ENCODE data around the gene SLC35D2.

The SLC35D2 gene

DNA sequence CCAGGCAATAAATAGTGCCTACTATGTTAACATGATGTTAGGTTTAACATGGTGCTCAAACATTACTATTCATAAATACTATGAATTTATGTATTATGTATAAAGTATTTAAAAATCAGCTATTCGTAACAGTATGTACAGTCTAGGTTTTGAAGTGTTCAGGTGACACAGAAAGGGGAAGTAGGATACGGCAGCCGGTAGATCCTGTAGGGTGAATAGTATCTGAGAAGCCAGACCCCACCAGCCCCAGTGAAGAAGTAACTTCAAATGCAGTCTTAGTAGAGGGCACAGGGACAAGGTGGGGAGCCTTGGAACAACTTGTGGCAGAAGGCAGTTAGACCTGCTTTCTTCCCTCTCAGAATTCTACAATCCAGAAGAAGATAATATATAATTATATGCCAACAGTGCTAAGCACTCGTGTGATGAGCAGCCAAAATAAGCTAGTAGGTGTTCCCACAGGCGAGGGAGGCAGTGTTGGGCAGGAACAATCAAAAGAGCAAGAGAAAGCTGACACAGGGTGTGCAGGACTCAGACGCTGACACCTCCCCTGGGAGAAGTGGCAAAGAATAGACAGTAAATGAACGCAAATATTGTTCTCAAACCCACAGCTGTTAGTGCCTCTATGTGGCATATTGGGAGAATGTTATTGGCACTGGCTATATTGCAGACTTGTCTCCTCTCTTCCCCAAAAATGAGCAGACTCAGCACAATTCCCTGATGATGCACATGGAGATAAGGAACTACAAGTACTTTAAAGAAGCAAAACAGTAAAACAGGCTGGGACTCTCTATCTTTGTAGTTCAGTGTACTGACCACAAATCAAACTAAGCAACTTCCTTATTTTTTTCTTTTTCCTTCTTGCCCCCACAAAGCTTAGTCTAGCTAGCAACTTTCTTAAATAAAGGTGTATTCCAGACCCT, 30.1 kb upstream of the SLC35D2 start:
- DNase-seq (ENCODE audit: insufficient read length, low spot score), result no peak
- no peak for FAIRE-seq
- TF ChIP-seq, protein P1, sequence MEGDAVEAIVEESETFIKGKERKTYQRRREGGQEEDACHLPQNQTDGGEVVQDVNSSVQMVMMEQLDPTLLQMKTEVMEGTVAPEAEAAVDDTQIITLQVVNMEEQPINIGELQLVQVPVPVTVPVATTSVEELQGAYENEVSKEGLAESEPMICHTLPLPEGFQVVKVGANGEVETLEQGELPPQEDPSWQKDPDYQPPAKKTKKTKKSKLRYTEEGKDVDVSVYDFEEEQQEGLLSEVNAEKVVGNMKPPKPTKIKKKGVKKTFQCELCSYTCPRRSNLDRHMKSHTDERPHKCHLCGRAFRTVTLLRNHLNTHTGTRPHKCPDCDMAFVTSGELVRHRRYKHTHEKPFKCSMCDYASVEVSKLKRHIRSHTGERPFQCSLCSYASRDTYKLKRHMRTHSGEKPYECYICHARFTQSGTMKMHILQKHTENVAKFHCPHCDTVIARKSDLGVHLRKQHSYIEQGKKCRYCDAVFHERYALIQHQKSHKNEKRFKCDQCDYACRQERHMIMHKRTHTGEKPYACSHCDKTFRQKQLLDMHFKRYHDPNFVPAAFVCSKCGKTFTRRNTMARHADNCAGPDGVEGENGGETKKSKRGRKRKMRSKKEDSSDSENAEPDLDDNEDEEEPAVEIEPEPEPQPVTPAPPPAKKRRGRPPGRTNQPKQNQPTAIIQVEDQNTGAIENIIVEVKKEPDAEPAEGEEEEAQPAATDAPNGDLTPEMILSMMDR (IDR thresholded peaks at IDR 0.05; ENCODE audit: insufficient read depth, missing control alignments), result no peak

DNA sequence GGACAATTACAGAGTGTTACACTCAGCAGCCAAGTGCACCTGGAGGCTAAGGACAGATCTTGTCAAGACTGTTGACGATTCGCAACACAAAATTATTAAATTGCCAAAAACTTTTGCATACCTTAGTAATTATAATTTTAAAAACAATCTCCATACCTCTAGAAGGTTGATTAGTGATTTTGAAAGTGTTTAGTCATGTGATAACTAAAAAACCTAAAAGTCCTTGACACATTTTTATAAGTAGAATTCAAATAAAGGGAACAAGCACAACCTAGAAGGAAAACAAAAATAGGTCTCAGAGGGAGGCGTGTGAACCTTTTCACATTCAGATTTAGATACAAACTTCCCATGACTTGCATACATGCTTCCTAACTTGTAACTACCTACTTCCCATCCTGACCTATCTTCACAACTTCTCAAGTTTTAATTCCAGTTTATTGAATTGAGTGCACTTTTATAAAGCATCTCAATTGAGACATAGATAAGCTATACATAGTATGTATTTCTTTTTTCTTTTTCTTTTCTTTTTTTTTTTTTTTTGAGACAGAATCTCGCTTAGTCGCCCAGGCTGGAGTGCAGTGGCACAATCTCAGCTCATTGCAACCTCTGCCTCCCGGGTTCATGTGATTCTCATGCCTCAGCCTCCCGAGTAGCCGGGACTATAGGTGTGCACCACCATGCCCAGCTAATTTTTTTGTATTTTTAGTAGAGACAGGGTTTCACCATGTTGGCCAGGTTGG, 28.8 kb upstream of the SLC35D2 start:
- no peak for FAIRE-seq
- DNase-seq (ENCODE audit: insufficient read length, low spot score), result no peak
- TF ChIP-seq, protein P1 (IDR thresholded peaks at IDR 0.05; ENCODE audit: insufficient read depth, missing control alignments), result no peak

DNA sequence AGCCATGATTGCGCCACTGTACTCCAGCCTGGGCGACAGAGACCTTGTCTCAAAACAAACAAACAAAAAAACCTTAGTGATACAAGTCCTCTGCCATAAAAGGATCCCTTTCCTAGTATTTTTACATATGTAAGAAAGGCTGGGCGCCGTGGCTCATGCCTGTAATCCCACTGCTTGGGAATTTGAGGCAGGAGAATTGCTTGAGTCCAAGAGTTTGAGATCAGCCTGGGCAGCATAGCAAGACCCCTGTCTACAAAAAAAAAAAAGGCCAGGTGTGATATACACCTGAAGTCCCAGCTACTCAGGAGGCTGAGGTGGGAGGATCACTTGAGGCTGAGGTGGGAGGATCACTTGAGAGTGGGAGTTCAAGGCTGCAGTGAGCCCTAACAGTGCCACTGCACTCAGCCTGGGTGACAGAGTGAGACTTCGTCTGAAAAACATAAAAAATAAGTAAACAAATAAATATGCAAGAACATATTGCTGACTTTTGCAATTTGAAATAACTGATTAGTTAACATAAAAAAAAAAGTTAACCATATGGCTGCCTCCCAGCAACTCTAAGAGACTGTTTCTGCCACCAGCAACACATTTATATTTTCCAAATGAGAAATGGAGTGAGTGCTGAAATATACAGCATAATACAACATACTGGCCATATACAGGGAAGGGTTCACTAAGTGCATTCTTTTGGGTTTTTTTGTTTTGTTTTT, 27.8 kb upstream of the SLC35D2 start:
- DNase-seq (ENCODE audit: insufficient read length, low spot score), result no peak
- FAIRE-seq, result no peak
- TF ChIP-seq, protein P1 (IDR thresholded peaks at IDR 0.05; ENCODE audit: insufficient read depth, missing control alignments), result no peak

DNA sequence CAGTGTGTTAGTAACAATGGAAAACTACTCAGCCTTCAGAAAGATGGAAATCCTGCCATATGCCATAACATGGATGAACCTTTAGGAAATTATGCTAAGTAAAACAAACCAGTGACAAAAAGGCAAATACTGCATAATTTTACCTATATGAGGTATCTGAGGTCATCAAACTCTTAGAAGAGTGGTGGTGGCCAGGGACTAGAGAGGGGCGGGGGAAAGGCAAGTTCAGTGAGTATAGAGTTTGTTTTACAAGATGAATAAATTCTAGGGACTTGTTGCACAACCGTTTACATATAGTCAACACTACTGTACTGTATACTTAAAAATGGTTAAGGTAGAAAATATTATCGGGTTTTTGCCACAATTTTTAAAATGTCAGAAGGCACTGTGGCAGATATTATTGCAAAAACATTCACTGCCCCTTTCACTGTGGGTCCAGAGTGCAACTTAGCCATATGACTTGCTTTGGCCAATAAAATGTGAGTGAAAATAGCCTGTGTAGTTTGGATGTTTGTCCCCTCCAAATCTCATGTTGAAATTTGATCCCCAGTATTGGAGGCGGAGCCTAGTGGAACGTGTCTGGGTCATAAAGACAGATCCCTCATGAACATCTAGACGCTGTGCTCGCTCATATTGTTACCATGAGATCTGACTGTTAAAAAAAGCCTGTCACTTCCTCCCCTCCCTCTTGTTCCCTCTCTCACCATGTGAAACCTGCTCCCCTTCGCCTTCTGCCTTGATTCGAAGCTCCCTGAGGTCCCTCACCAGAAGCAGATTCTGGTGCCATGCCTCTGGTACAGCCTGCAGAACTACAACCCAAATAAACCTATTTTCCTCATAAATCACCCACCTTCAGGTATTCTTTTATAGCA, 25.1 kb upstream of the SLC35D2 start:
- TF ChIP-seq, protein P1 (IDR thresholded peaks at IDR 0.05; ENCODE audit: insufficient read depth, missing control alignments), result no peak
- DNase-seq (ENCODE audit: insufficient read length, low spot score) (no peak), FAIRE-seq (no peak)

DNA sequence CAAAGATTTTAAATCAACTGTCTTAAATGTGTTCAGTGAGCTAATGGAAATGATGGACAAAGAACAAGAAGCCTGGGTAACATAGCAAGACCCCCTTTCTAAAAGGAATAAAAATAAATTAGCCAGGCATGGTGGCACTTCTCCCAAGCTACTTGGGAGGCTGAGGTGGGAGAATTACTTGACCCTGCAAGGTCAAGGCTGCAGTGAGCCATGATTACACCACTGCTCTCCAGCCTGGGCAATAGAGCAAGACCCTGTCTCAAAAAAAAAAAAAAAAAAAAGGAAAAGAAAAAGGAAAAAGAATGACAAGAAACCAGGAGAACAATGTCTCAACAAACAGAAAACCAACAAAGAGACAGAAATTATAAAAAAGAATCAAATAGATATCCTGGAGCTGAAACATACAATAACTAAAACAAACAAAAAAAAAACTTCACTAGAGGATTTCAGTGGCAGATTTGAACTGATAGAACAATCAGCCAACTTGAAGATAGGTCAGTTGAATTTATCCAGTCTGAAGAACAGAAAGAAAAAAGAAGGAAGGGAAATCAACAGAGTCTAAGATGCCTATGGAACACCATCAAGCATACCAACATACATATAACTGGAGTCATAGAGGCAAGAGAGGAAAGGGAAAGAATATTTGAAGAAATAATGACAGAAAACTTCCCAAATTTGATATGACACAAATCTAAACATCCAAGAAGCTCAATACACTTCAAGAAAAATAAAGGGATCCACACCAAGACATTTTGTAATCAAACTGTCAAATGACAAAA, 16.8 kb upstream of the SLC35D2 start:
- TF ChIP-seq, protein P1 (IDR thresholded peaks at IDR 0.05; ENCODE audit: insufficient read depth, missing control alignments), result no peak
- DNase-seq (ENCODE audit: insufficient read length, low spot score) (no peak), FAIRE-seq (no peak)

DNA sequence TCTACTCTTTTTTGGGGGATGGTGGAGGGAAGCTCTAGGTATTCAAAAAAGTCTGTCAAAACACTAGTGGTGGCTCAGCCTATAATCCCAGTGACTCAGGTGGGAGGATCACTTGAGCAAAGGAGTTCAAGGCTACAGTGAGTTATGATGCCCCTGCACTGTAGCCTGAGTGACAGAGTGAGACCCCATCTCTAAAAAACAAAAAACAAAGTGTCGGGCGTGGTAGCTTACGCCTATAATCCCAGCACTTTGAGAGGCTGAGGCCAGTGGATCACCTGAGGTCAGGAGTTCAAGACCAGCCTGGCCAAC, 15.8 kb upstream of the SLC35D2 start:
- DNase-seq (ENCODE audit: insufficient read length, low spot score) (no peak), FAIRE-seq (no peak)
- TF ChIP-seq, protein P1 (IDR thresholded peaks at IDR 0.05; ENCODE audit: insufficient read depth, missing control alignments), result no peak
